HEK293 (cell line): ENCODE measurements around the gene DRAP1.
A peak's percentile ranks its signal among the peaks of the same experiment; 100 is the strongest.

ENCODE experiments used
- IKZF3 ChIP-seq: fragments of 450-650 bp; IDR thresholded peaks from 2 replicates; pipeline ENCODE4 v1.5.0; 2018; ENCODE audit warnings: missing biosample characterization, mild to moderate bottlenecking, missing genetic modification characterization, moderate library complexity
- OVOL3 ChIP-seq: fragments of 450-650 bp; formaldehyde crosslinking; IDR thresholded peaks from 2 replicates; pipeline ENCODE4 v1.5.1; 2016; ENCODE audit warnings: missing biosample characterization, missing genetic modification characterization
- SP2 ChIP-seq: fragments of 450-650 bp; formaldehyde crosslinking; IDR thresholded peaks from 2 replicates; pipeline ENCODE4 v1.5.1; 2016; ENCODE audit warnings: missing biosample characterization, missing genetic modification characterization
- WT1 ChIP-seq: fragments of 450-650 bp; formaldehyde crosslinking; IDR thresholded peaks from 2 replicates; pipeline ENCODE4 v1.5.1; 2016; ENCODE audit warnings: missing biosample characterization, missing genetic modification characterization
- ZEB2 ChIP-seq: fragments of 450-650 bp; formaldehyde crosslinking; IDR thresholded peaks from 2 replicates; pipeline ENCODE4 v1.5.1; 2016; ENCODE audit warnings: missing biosample characterization, missing genetic modification characterization
- ZFP3 ChIP-seq: fragments of 450-650 bp; formaldehyde crosslinking; IDR thresholded peaks from 2 replicates; pipeline ENCODE4 v1.5.1; 2016; ENCODE audit warnings: low read depth, missing biosample characterization, missing genetic modification characterization
- ZIC2 ChIP-seq: fragments of 450-650 bp; formaldehyde crosslinking; IDR thresholded peaks from 2 replicates; pipeline ENCODE4 v1.5.1; 2016; ENCODE audit warnings: missing biosample characterization, missing genetic modification characterization
- ZNF155 ChIP-seq: fragments of 450-650 bp; formaldehyde crosslinking; IDR thresholded peaks from 2 replicates; pipeline ENCODE4 v1.5.1; 2016; ENCODE audit warnings: missing biosample characterization, missing genetic modification characterization
- ZNF157 ChIP-seq: fragments of 450-650 bp; formaldehyde crosslinking; IDR thresholded peaks from 2 replicates; pipeline ENCODE4 v1.5.1; 2016; ENCODE audit warnings: missing biosample characterization, missing genetic modification characterization
- ZNF184 ChIP-seq: fragments of 450-650 bp; IDR thresholded peaks from 2 replicates; pipeline ENCODE4 v1.5.1; 2018; ENCODE audit warnings: missing biosample characterization, mild to moderate bottlenecking, missing genetic modification characterization
- ZNF23 ChIP-seq: fragments of 450-650 bp; formaldehyde crosslinking; IDR thresholded peaks from 2 replicates; pipeline ENCODE4 v1.5.1; 2016; ENCODE audit warnings: missing biosample characterization, missing genetic modification characterization, borderline replicate concordance
- ZNF274 ChIP-seq, 2 experiments: fragments of 200-500 bp in 1 of 2; fragments of 450-650 bp in 1 of 2; sonication (Bioruptor generic) in 1 of 2; formaldehyde crosslinking in 1 of 2; IDR thresholded peaks; 2 replicates each; pipeline versions ENCODE4 v1.5.1 to v1.6.1; 2014 to 2016; ENCODE audit warnings: borderline replicate concordance in 1 of 2, inconsistent platforms in 1 of 2, low read length in 1 of 2, missing biosample characterization in 1 of 2, missing genetic modification characterization in 1 of 2
- ZNF311 ChIP-seq: fragments of 450-650 bp; formaldehyde crosslinking; IDR thresholded peaks from 2 replicates; pipeline ENCODE4 v1.5.1; 2017; ENCODE audit warnings: missing biosample characterization, missing genetic modification characterization, borderline replicate concordance
- ZNF37A ChIP-seq: fragments of 450-650 bp; IDR thresholded peaks from 2 replicates; pipeline ENCODE4 v1.5.1; 2018; ENCODE audit warnings: missing biosample characterization, missing genetic modification characterization
- ZNF473 ChIP-seq: fragments of 450-650 bp; formaldehyde crosslinking; IDR thresholded peaks from 2 replicates; pipeline ENCODE4 v1.5.1; 2017; ENCODE audit warnings: missing biosample characterization, missing genetic modification characterization
- ZNF501 ChIP-seq: fragments of 450-650 bp; formaldehyde crosslinking; IDR thresholded peaks from 2 replicates; pipeline ENCODE4 v1.5.1; 2016; ENCODE audit warnings: missing biosample characterization, missing genetic modification characterization
- ZNF530 ChIP-seq: fragments of 450-650 bp; formaldehyde crosslinking; IDR thresholded peaks from 2 replicates; pipeline ENCODE4 v1.5.1; 2016; ENCODE audit warnings: low read depth, missing biosample characterization, missing genetic modification characterization
- ZNF571 ChIP-seq: fragments of 450-650 bp; formaldehyde crosslinking; IDR thresholded peaks from 2 replicates; pipeline ENCODE4 v1.5.0; 2017; ENCODE audit warnings: missing biosample characterization, missing genetic modification characterization
- ZNF624 ChIP-seq: fragments of 450-650 bp; formaldehyde crosslinking; IDR thresholded peaks from 2 replicates; pipeline ENCODE4 v1.5.1; 2017; ENCODE audit warnings: missing biosample characterization, missing genetic modification characterization
- ZNF629 ChIP-seq: fragments of 450-650 bp; formaldehyde crosslinking; IDR thresholded peaks from 2 replicates; pipeline ENCODE4 v1.5.1; 2017; ENCODE audit warnings: missing biosample characterization, missing genetic modification characterization
- ZSCAN30 ChIP-seq: fragments of 450-650 bp; IDR thresholded peaks from 2 replicates; pipeline ENCODE4 v1.5.1; 2018; ENCODE audit warnings: missing biosample characterization, mild to moderate bottlenecking, missing genetic modification characterization, moderate library complexity
- TF ChIP-seq, protein P1 (sequence below): fragments of 450-650 bp; formaldehyde crosslinking; IDR thresholded peaks from 2 replicates; pipeline ENCODE4 v1.5.1; 2016; ENCODE audit warnings: missing biosample characterization, missing genetic modification characterization
- TF ChIP-seq, protein P2 (sequence below): fragments of 450-650 bp; formaldehyde crosslinking; IDR thresholded peaks from 2 replicates; pipeline ENCODE4 v1.5.1; 2016; ENCODE audit warnings: missing biosample characterization, missing genetic modification characterization
- TF ChIP-seq, protein P3 (sequence below): sonication (generic); formaldehyde crosslinking; IDR thresholded peaks from 2 replicates; pipeline ENCODE4 v1.8.1; 2022; ENCODE audit warnings: mild to moderate bottlenecking, moderate library complexity, missing genetic modification reagents
- TF ChIP-seq, protein P4 (sequence below): fragments of 450-650 bp; formaldehyde crosslinking; IDR thresholded peaks from 2 replicates; pipeline ENCODE4 v1.5.1; 2016; ENCODE audit warnings: missing biosample characterization, missing genetic modification characterization, borderline replicate concordance
- TF ChIP-seq, protein P5 (sequence below): fragments of 450-650 bp; formaldehyde crosslinking; IDR thresholded peaks from 2 replicates; pipeline ENCODE4 v1.5.1; 2016; ENCODE audit warnings: missing biosample characterization, missing genetic modification characterization

Gene DRAP1

DNA sequence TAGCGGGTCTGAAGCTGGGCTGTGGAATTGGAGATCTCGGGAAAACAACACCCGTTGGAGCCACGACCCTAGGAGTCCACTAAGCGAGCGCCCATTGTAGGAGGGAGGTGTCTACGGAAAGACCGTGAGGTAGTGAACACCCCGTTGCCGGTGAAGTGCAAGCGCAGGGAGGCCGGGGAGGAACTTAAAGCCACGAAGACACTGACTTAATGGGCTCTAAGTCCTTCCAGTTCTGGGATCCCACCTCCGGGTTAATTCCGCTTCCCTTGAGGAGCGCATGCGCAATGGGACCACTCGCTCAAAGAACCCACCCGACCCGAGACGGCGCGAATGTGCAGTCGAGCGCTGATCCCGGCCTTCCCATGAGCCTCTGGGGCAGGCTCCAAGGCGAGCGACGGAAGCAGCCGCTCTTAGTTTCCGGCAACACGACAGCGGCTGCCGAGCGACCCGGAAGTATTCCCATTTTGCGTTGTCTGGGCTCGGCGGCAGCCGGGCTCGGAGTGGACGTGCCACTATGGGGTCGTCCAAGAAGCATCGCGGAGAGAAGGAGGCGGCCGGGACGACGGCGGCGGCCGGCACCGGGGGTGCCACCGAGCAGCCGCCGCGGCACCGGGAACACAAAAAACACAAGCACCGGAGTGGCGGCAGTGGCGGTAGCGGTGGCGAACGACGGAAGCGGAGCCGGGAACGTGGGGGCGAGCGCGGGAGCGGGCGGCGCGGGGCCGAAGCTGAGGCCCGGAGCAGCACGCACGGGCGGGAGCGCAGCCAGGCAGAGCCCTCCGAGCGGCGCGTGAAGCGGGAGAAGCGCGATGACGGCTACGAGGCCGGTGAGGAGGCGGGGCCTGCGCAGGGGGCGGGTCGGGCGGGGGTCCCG lies 42.3 kb downstream of the DRAP1 start, which contains the start of gene SART1 (continued):
- TF ChIP-seq, protein P1, sequence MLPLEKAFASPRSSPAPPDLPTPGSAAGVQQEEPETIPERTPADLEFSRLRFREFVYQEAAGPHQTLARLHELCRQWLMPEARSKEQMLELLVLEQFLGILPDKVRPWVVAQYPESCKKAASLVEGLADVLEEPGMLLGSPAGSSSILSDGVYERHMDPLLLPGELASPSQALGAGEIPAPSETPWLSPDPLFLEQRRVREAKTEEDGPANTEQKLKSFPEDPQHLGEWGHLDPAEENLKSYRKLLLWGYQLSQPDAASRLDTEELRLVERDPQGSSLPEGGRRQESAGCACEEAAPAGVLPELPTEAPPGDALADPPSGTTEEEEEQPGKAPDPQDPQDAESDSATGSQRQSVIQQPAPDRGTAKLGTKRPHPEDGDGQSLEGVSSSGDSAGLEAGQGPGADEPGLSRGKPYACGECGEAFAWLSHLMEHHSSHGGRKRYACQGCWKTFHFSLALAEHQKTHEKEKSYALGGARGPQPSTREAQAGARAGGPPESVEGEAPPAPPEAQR, result no peak
- TF ChIP-seq, protein P2, sequence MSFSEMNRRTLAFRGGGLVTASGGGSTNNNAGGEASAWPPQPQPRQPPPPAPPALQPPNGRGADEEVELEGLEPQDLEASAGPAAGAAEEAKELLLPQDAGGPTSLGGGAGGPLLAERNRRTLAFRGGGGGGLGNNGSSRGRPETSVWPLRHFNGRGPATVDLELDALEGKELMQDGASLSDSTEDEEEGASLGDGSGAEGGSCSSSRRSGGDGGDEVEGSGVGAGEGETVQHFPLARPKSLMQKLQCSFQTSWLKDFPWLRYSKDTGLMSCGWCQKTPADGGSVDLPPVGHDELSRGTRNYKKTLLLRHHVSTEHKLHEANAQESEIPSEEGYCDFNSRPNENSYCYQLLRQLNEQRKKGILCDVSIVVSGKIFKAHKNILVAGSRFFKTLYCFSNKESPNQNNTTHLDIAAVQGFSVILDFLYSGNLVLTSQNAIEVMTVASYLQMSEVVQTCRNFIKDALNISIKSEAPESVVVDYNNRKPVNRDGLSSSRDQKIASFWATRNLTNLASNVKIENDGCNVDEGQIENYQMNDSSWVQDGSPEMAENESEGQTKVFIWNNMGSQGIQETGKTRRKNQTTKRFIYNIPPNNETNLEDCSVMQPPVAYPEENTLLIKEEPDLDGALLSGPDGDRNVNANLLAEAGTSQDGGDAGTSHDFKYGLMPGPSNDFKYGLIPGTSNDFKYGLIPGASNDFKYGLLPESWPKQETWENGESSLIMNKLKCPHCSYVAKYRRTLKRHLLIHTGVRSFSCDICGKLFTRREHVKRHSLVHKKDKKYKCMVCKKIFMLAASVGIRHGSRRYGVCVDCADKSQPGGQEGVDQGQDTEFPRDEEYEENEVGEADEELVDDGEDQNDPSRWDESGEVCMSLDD (tag by site-specific recombination), result no peak
- no peak for TF ChIP-seq OVOL3
- TF ChIP-seq, protein P3, sequence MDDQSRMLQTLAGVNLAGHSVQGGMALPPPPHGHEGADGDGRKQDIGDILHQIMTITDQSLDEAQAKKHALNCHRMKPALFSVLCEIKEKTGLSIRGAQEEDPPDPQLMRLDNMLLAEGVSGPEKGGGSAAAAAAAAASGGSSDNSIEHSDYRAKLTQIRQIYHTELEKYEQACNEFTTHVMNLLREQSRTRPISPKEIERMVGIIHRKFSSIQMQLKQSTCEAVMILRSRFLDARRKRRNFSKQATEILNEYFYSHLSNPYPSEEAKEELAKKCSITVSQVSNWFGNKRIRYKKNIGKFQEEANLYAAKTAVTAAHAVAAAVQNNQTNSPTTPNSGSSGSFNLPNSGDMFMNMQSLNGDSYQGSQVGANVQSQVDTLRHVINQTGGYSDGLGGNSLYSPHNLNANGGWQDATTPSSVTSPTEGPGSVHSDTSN (CRISPR knock-in tag), result no peak
- TF ChIP-seq SP2 (tag by site-specific recombination), result peak; percentile 88
- TF ChIP-seq ZSCAN30 (tag by site-specific recombination), result no peak
- no peak for TF ChIP-seq ZIC2
- TF ChIP-seq ZNF184 (tag by site-specific recombination), result no peak
- no peak for TF ChIP-seq ZFP3 (tag by site-specific recombination)
- peak; percentile 62 for TF ChIP-seq ZNF629
- no peak for TF ChIP-seq ZNF571 (tag by site-specific recombination)
- no peak for TF ChIP-seq ZNF23 (tag by site-specific recombination)
- no peak for TF ChIP-seq ZNF530 (tag by site-specific recombination)
- peak; percentile 65 for TF ChIP-seq ZEB2
- no peak for TF ChIP-seq ZNF37A (tag by site-specific recombination)
- 0 out of 2 replicates have a peak, but pooled peaks have one; percentile 1 for TF ChIP-seq WT1
- TF ChIP-seq IKZF3 (tag by site-specific recombination), result 0 out of 2 replicates have a peak, but pooled peaks have one; percentile 33
- TF ChIP-seq ZNF157 (tag by site-specific recombination), result no peak
- TF ChIP-seq ZNF155, result no peak
- TF ChIP-seq ZNF311 (tag by site-specific recombination), result no peak
- peak; percentile 55; the same call in 1 of the 2 replicates for TF ChIP-seq ZNF501 (tag by site-specific recombination)
- TF ChIP-seq ZNF473 (tag by site-specific recombination), result no peak
- TF ChIP-seq ZNF274 (IDR thresholded peaks at IDR 0.05; ENCODE audit: low read length), result no peak
- no peak for TF ChIP-seq ZNF274 (tag by site-specific recombination; IDR thresholded peaks at IDR 0.05; ENCODE audit: borderline replicate concordance)
- no peak for TF ChIP-seq ZNF624 (tag by site-specific recombination)
- TF ChIP-seq, protein P4, sequence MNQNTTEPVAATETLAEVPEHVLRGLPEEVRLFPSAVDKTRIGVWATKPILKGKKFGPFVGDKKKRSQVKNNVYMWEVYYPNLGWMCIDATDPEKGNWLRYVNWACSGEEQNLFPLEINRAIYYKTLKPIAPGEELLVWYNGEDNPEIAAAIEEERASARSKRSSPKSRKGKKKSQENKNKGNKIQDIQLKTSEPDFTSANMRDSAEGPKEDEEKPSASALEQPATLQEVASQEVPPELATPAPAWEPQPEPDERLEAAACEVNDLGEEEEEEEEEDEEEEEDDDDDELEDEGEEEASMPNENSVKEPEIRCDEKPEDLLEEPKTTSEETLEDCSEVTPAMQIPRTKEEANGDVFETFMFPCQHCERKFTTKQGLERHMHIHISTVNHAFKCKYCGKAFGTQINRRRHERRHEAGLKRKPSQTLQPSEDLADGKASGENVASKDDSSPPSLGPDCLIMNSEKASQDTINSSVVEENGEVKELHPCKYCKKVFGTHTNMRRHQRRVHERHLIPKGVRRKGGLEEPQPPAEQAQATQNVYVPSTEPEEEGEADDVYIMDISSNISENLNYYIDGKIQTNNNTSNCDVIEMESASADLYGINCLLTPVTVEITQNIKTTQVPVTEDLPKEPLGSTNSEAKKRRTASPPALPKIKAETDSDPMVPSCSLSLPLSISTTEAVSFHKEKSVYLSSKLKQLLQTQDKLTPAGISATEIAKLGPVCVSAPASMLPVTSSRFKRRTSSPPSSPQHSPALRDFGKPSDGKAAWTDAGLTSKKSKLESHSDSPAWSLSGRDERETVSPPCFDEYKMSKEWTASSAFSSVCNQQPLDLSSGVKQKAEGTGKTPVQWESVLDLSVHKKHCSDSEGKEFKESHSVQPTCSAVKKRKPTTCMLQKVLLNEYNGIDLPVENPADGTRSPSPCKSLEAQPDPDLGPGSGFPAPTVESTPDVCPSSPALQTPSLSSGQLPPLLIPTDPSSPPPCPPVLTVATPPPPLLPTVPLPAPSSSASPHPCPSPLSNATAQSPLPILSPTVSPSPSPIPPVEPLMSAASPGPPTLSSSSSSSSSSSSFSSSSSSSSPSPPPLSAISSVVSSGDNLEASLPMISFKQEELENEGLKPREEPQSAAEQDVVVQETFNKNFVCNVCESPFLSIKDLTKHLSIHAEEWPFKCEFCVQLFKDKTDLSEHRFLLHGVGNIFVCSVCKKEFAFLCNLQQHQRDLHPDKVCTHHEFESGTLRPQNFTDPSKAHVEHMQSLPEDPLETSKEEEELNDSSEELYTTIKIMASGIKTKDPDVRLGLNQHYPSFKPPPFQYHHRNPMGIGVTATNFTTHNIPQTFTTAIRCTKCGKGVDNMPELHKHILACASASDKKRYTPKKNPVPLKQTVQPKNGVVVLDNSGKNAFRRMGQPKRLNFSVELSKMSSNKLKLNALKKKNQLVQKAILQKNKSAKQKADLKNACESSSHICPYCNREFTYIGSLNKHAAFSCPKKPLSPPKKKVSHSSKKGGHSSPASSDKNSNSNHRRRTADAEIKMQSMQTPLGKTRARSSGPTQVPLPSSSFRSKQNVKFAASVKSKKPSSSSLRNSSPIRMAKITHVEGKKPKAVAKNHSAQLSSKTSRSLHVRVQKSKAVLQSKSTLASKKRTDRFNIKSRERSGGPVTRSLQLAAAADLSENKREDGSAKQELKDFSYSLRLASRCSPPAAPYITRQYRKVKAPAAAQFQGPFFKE (tag by site-specific recombination), result no peak
- TF ChIP-seq, protein P5, sequence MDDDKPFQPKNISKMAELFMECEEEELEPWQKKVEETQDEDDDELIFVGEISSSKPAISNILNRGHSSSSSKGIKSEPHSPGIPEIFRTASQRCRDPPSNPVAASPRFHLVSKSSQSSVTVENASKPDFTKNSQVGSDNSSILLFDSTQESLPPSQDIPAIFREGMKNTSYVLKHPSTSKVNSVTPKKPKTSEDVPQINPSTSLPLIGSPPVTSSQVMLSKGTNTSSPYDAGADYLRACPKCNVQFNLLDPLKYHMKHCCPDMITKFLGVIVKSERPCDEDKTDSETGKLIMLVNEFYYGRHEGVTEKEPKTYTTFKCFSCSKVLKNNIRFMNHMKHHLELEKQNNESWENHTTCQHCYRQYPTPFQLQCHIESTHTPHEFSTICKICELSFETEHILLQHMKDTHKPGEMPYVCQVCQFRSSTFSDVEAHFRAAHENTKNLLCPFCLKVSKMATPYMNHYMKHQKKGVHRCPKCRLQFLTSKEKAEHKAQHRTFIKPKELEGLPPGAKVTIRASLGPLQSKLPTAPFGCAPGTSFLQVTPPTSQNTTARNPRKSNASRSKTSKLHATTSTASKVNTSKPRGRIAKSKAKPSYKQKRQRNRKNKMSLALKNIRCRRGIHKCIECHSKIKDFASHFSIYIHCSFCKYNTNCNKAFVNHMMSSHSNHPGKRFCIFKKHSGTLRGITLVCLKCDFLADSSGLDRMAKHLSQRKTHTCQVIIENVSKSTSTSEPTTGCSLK (tag by site-specific recombination), result no peak
